Fibroblast of lung (primary cell): ENCODE data around the gene UMOD. TPM values are rescaled to one million over a fixed set of nuclear protein-coding genes. Genes with fewer than 3 reads are reported as not detected.

Source experiments
- DNase-seq, 2 donors: peaks; one replicate each; pipeline versions ENCODE4 v3.0.0 to v3.0.0-alpha.2; 2010; ENCODE audit warnings: low read depth in 2 of 2
- H2AFZ ChIP-seq: 2 replicates; pipeline ENCODE4 v1.5.1; 2012; ENCODE audit warnings: low read length, control low read depth, inconsistent platforms
- H3K27ac ChIP-seq: 2 replicates; pipeline ENCODE4 v1.5.1; 2011; ENCODE audit warnings: low read length, control low read depth; ENCODE audit not compliant: insufficient read depth
- H3K27me3 ChIP-seq: 2 replicates; pipeline ENCODE4 v1.5.1; 2011; ENCODE audit warnings: mild to moderate bottlenecking, low read length; ENCODE audit not compliant: control insufficient read depth, insufficient read depth
- H3K36me3 ChIP-seq: 2 replicates; pipeline ENCODE4 v1.5.1; 2011; ENCODE audit warnings: low read length; ENCODE audit not compliant: control insufficient read depth, insufficient read depth
- H3K4me1 ChIP-seq: 2 replicates; pipeline ENCODE4 v1.5.1; 2011; ENCODE audit warnings: low read length; ENCODE audit not compliant: control insufficient read depth, insufficient read depth; ENCODE audit errors: extremely low read depth
- H3K4me2 ChIP-seq: 2 replicates; pipeline ENCODE4 v1.5.1; 2011; ENCODE audit warnings: low read length, control low read depth; ENCODE audit not compliant: insufficient read depth; ENCODE audit errors: extremely low read depth
- H3K4me3 ChIP-seq, 4 experiments: fragments of 200-600 bp in 1 of 4; sonication (generic) in 1 of 4; replicated peaks in 1 of 4; 2 replicates each; pipeline ENCODE4 v1.5.1; 2011 to 2016; ENCODE audit warnings: low read length in 4 of 4, low read depth in 3 of 4, mild to moderate bottlenecking in 3 of 4, control low read depth in 2 of 4, inconsistent platforms in 1 of 4, mixed read lengths in 1 of 4; ENCODE audit not compliant: insufficient read depth in 1 of 4; ENCODE audit errors: control extremely low read depth in 1 of 4
- H3K79me2 ChIP-seq: 2 replicates; pipeline ENCODE4 v1.5.1; 2012; ENCODE audit warnings: mild to moderate bottlenecking, low read length, inconsistent platforms; ENCODE audit not compliant: control insufficient read depth, insufficient read depth
- H3K9ac ChIP-seq: 2 replicates; pipeline ENCODE4 v1.5.1; 2011; ENCODE audit warnings: mild to moderate bottlenecking, low read length, control low read depth; ENCODE audit not compliant: insufficient read depth
- H3K9me3 ChIP-seq: 2 replicates; pipeline ENCODE4 v1.5.1; 2012; ENCODE audit warnings: low read depth, low read length; ENCODE audit not compliant: control insufficient read depth, insufficient read depth
- H4K20me1 ChIP-seq: 2 replicates; pipeline ENCODE4 v1.5.1; 2011; ENCODE audit warnings: low read length; ENCODE audit not compliant: control insufficient read depth, insufficient read depth; ENCODE audit errors: extremely low read depth
- EZH2 ChIP-seq: IDR thresholded peaks from 2 replicates; pipeline ENCODE4 v1.5.1; 2012; ENCODE audit warnings: low read length, control low read depth, mild to moderate bottlenecking; ENCODE audit errors: missing control alignments
- polyA plus RNA-seq, 2 donors: library from polyadenylated mRNA; depleted of rRNA in 1 of 2; stranded (reverse) in 1 of 2; unstranded in 1 of 2; fragments of >200 nt; gene quantifications; 2 replicates each; pipeline ENCODE4 v1.2.1, GENCODE V29; 2011 to 2012; ENCODE audit warnings: missing spikeins in 1 of 2
- total RNA-seq: library from RNA; depleted of rRNA; stranded (reverse); fragments of >200 nt; gene quantifications from 2 replicates; pipeline ENCODE4 v1.2.1, GENCODE V29; 2014
- TF ChIP-seq, protein P1 (sequence below), 2 donors: IDR thresholded peaks in 1 of 2; conservative IDR thresholded peaks in 1 of 2; 1 replicate in 1 of 2; 2 replicates in 1 of 2; pipeline ENCODE4 v1.5.1; 2011 to 2012; ENCODE audit warnings: low read length in 2 of 2, control low read depth in 1 of 2, inconsistent platforms in 1 of 2, low read depth in 1 of 2, mild to moderate bottlenecking in 1 of 2

The UMOD gene
- total and polyA plus RNA-seq, 2 donors (not counting 1 experiment from before 2014, with no cell fraction given), result not detected

DNA sequence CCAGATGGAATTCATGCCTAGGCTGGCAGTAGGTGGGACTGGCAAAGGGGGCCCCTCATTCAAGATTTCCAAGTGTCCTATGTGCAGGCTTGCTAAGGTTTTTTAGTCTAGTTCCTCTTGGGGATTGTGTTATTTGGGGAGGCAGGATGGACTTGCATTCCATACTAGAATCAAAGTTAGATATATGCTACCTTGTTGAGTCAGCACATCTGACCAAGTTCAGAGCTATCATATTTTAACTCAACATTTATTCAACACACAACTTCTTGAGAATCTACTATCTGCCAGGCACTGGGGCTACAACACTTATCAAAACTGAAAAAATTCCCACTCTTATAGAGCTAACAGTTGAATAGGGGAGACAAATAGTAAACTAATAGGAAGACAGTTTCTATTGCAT, 31.9 kb downstream of the UMOD start:
- Histone ChIP-seq H3K4me2 (no peak overlapping the region), H4K20me1 (no peaks in the 10 kb centered on the region), H3K9ac (no peak overlapping the region), H3K27ac (no peak overlapping the region), H3K79me2 (no peaks in the 10 kb centered on the region), H3K9me3 (no peaks in the 10 kb centered on the region), H3K27me3 (no peaks in the 10 kb centered on the region), H3K4me1 (no peaks in the 10 kb centered on the region), H2AFZ (no peak overlapping the region), H3K36me3 (no peaks in the 10 kb centered on the region), H3K4me3 (no peak overlapping the region)
- TF ChIP-seq EZH2, result no peak
- TF ChIP-seq, protein P1, sequence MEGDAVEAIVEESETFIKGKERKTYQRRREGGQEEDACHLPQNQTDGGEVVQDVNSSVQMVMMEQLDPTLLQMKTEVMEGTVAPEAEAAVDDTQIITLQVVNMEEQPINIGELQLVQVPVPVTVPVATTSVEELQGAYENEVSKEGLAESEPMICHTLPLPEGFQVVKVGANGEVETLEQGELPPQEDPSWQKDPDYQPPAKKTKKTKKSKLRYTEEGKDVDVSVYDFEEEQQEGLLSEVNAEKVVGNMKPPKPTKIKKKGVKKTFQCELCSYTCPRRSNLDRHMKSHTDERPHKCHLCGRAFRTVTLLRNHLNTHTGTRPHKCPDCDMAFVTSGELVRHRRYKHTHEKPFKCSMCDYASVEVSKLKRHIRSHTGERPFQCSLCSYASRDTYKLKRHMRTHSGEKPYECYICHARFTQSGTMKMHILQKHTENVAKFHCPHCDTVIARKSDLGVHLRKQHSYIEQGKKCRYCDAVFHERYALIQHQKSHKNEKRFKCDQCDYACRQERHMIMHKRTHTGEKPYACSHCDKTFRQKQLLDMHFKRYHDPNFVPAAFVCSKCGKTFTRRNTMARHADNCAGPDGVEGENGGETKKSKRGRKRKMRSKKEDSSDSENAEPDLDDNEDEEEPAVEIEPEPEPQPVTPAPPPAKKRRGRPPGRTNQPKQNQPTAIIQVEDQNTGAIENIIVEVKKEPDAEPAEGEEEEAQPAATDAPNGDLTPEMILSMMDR (conservative IDR thresholded peaks at IDR 0.05 in 1 of 2, IDR thresholded peaks at IDR 0.05 in 1 of 2; ENCODE audit: low read depth in 1 of 2, low read length in 2 of 2), result no peak
- DNase-seq, result no peak

DNA sequence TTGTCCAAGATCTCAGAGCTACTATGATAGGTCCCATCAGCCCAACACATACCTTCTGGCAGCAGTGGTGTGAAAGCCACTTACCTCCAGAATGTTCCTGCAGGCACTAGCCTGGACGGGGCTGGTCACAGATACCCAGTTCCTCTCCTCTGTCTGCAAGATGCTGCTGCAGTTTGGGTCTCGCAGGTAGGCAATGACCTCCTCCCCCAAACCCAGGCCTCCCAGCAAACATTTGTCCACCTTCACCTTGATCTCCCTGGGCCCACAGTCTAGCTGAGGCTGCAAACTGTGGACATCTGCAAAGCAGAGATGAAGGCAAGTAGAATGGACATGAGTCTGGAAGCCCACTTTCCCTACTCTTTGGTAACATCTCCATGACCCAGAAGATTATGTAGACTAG, 32.3 kb downstream of the UMOD start:
- no peaks in the 10 kb centered on the region for H3K27me3 ChIP-seq
- no peaks in the 10 kb centered on the region for H3K79me2 ChIP-seq
- no peaks in the 10 kb centered on the region for H3K9me3 ChIP-seq
- DNase-seq, result no peak
- no peak overlapping the region for H3K4me2 ChIP-seq
- H2AFZ ChIP-seq, result no peak overlapping the region
- TF ChIP-seq EZH2, result no peak
- TF ChIP-seq, protein P1 (conservative IDR thresholded peaks at IDR 0.05 in 1 of 2, IDR thresholded peaks at IDR 0.05 in 1 of 2; ENCODE audit: low read depth in 1 of 2, low read length in 2 of 2), result no peak
- no peaks in the 10 kb centered on the region for H3K4me1 ChIP-seq
- H4K20me1 ChIP-seq, result no peaks in the 10 kb centered on the region
- no peak overlapping the region for H3K27ac ChIP-seq
- no peak overlapping the region for H3K4me3 ChIP-seq
- H3K9ac ChIP-seq, result no peak overlapping the region
- H3K36me3 ChIP-seq, result no peaks in the 10 kb centered on the region

DNA sequence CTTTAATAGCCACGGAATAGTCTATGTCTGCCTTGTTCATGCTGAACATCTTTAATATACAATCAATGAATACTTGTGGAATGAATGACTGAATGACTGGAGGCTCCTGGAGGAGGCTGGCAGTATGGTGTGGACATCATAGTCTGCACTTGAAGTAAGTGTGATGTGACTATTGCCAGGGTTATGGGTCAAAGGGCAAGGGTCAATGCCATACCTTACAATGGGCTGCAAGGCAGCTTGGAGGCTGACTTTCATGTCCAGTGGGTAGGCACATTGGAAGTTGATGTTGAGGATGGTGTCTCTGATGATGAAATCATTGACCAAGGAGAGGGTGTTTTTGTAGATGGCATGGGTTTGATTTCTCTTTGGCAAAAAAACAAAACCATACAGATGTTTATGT, 33.1 kb downstream of the UMOD start:
- no peak overlapping the region for H3K4me2 ChIP-seq
- H3K4me3 ChIP-seq, result no peak overlapping the region
- no peaks in the 10 kb centered on the region for H3K27me3 ChIP-seq
- no peaks in the 10 kb centered on the region for H3K79me2 ChIP-seq
- H3K36me3 ChIP-seq, result no peaks in the 10 kb centered on the region
- no peak overlapping the region for H3K9ac ChIP-seq
- no peaks in the 10 kb centered on the region for H3K9me3 ChIP-seq
- TF ChIP-seq EZH2, result no peak
- TF ChIP-seq, protein P1 (conservative IDR thresholded peaks at IDR 0.05 in 1 of 2, IDR thresholded peaks at IDR 0.05 in 1 of 2; ENCODE audit: low read depth in 1 of 2, low read length in 2 of 2), result no peak
- no peaks in the 10 kb centered on the region for H4K20me1 ChIP-seq
- H2AFZ ChIP-seq, result no peak overlapping the region
- no peak for DNase-seq
- no peaks in the 10 kb centered on the region for H3K4me1 ChIP-seq
- H3K27ac ChIP-seq, result no peak overlapping the region
